HEK293 (cell line): ENCODE results near the gene NTN3.

ENCODE experiments used
- CTCF ChIA-PET: fragments of 350-600 bp; formaldehyde crosslinking; extraction: SDS; loops from one replicate; lab custom pipeline; 2021; ENCODE audit warnings: antibody characterized with exemption; lab: Yijun Ruan, JAX
- POLR2A ChIA-PET: fragments of 300-600 bp; formaldehyde crosslinking; extraction: SDS; loops from one replicate; lab custom pipeline; 2020; ENCODE audit warnings: antibody characterized with exemption, inconsistent platforms; lab: Yijun Ruan, JAX
- H3K27ac ChIP-seq: fragments of 200-500 bp; sonication (Bioruptor generic); 2 replicates; pipeline ENCODE4 v1.5.1; 2014; ENCODE audit warnings: low read depth, low read length, control low read depth, inconsistent platforms; ENCODE audit errors: extremely low read depth
- H3K36me3 ChIP-seq, 2 experiments: fragments of 200-500 bp in 1 of 2; sonication (Bioruptor generic) in 1 of 2; 1 replicate in 1 of 2; 2 replicates in 1 of 2; pipeline ENCODE4 v1.5.1; 2014 to 2017; ENCODE audit warnings: inconsistent platforms in 2 of 2, low read length in 2 of 2; ENCODE audit not compliant: control insufficient read depth in 2 of 2, insufficient read depth in 1 of 2
- H3K4me1 ChIP-seq: fragments of 200-500 bp; sonication (Bioruptor generic); 2 replicates; pipeline ENCODE4 v1.5.1; 2014; ENCODE audit warnings: mild to moderate bottlenecking, low read length, inconsistent platforms; ENCODE audit not compliant: control insufficient read depth, insufficient read depth
- H3K4me3 ChIP-seq: 2 replicates; pipeline ENCODE4 v1.5.1; 2011; ENCODE audit warnings: low read depth, mild to moderate bottlenecking, control low read depth, low read length, moderate library complexity
- H3K9me3 ChIP-seq: fragments of 200-500 bp; sonication (Bioruptor generic); 2 replicates; pipeline ENCODE4 v1.5.1; 2014; ENCODE audit warnings: low read depth, low read length, inconsistent platforms; ENCODE audit not compliant: control insufficient read depth, insufficient read depth
- GLIS1 ChIP-seq: fragments of 450-650 bp; formaldehyde crosslinking; IDR thresholded peaks from 2 replicates; pipeline ENCODE4 v1.5.1; 2016; ENCODE audit warnings: missing biosample characterization, missing genetic modification characterization
- HIC1 ChIP-seq: fragments of 450-650 bp; formaldehyde crosslinking; IDR thresholded peaks from 2 replicates; pipeline ENCODE4 v1.5.1; 2016; ENCODE audit warnings: missing biosample characterization, missing genetic modification characterization
- KLF1 ChIP-seq: fragments of 450-650 bp; formaldehyde crosslinking; IDR thresholded peaks from 2 replicates; pipeline ENCODE4 v1.5.1; 2016; ENCODE audit warnings: missing biosample characterization, missing genetic modification characterization
- PRDM1 ChIP-seq: fragments of 450-650 bp; formaldehyde crosslinking; IDR thresholded peaks from 2 replicates; pipeline ENCODE4; 2016; ENCODE audit warnings: missing biosample characterization, missing genetic modification characterization
- PRDM10 ChIP-seq: fragments of 450-650 bp; formaldehyde crosslinking; IDR thresholded peaks from 2 replicates; pipeline ENCODE4 v1.5.1; 2016; ENCODE audit warnings: missing biosample characterization, missing genetic modification characterization
- PRDM6 ChIP-seq: fragments of 450-650 bp; formaldehyde crosslinking; IDR thresholded peaks from 2 replicates; pipeline ENCODE4 v1.5.1; 2017; ENCODE audit warnings: missing biosample characterization, missing genetic modification characterization
- REST ChIP-seq: fragments of 450-650 bp; formaldehyde crosslinking; IDR thresholded peaks from 2 replicates; pipeline ENCODE4 v1.5.1; 2016; ENCODE audit warnings: missing biosample characterization, missing genetic modification characterization
- ZNF175 ChIP-seq: fragments of 450-650 bp; formaldehyde crosslinking; IDR thresholded peaks from 2 replicates; pipeline ENCODE4 v1.5.1; 2016; ENCODE audit warnings: missing biosample characterization, missing genetic modification characterization
- ZNF404 ChIP-seq: fragments of 450-650 bp; formaldehyde crosslinking; IDR thresholded peaks from 2 replicates; pipeline ENCODE4 v1.5.1; 2017; ENCODE audit warnings: missing biosample characterization, missing genetic modification characterization
- ZNF416 ChIP-seq: fragments of 450-650 bp; formaldehyde crosslinking; IDR thresholded peaks from 2 replicates; pipeline ENCODE4 v1.5.1; 2016; ENCODE audit warnings: missing biosample characterization, missing genetic modification characterization
- ZNF449 ChIP-seq: fragments of 450-650 bp; formaldehyde crosslinking; IDR thresholded peaks from 2 replicates; pipeline ENCODE4 v1.5.1; 2017; ENCODE audit warnings: missing biosample characterization, mild to moderate bottlenecking, missing genetic modification characterization, moderate library complexity
- ZNF514 ChIP-seq: fragments of 450-650 bp; formaldehyde crosslinking; IDR thresholded peaks from 2 replicates; pipeline ENCODE4 v1.5.1; 2016; ENCODE audit warnings: missing biosample characterization, missing genetic modification characterization
- ZNF548 ChIP-seq: fragments of 450-650 bp; formaldehyde crosslinking; IDR thresholded peaks from 2 replicates; pipeline ENCODE4 v1.5.1; 2016; ENCODE audit warnings: missing biosample characterization, missing genetic modification characterization
- ZNF585B ChIP-seq: fragments of 450-650 bp; formaldehyde crosslinking; IDR thresholded peaks from 2 replicates; pipeline ENCODE4 v1.5.1; 2016; ENCODE audit warnings: missing biosample characterization, missing genetic modification characterization
- ZSCAN30 ChIP-seq: fragments of 450-650 bp; IDR thresholded peaks from 2 replicates; pipeline ENCODE4 v1.5.1; 2018; ENCODE audit warnings: missing biosample characterization, mild to moderate bottlenecking, missing genetic modification characterization, moderate library complexity

NTN3 gene

GRCh38 chr16:2497116-2497630 lies 26.1 kb downstream of the NTN3 start:
- Histone ChIP-seq H3K4me1 (peaks cover 5% of the 10 kb centered on the region), H3K36me3 (peaks cover 0 to 39% of the 10 kb centered on the region in 2 experiments; a peak in 1 of 3 replicates), H3K9me3 (no peaks in the 10 kb centered on the region), H3K4me3 (no peak overlapping the region), H3K27ac (no peak overlapping the region)
- CTCF ChIA-PET = no interaction called here
- POLR2A ChIA-PET = interaction anchor here (0.6 kb wide), 1 partner anchor 21 kb away, joined by 3 read pairs; no protein-coding TSS in a partner anchor
- TF ChIP-seq KLF1 (tag by site-specific recombination) = peak; percentile 74
- TF ChIP-seq GLIS1 = peak; percentile 57
- TF ChIP-seq HIC1 (tag by site-specific recombination) = no peak

- CTCF ChIA-PET = no interaction called here
- POLR2A ChIA-PET = no interaction called here
- Histone ChIP-seq H3K9me3 (no peaks in the 10 kb centered on the region), H3K4me3 (no peak overlapping the region), H3K4me1 (peaks cover 7% of the 10 kb centered on the region), H3K36me3 (peaks cover 0 to 39% of the 10 kb centered on the region in 2 experiments; a peak in 1 of 3 replicates), H3K27ac (no peak overlapping the region)
- TF ChIP-seq PRDM1 (tag by site-specific recombination) (0 out of 2 replicates have a peak, but pooled peaks have one; percentile 40), ZSCAN30 (tag by site-specific recombination) (no peak)
- TF ChIP-seq, all 188 proteins: peak for 1
These were observed 26.8 kb downstream of the NTN3 start for GRCh38 chr16:2497695-2498484.

GRCh38 chr16:2498531-2499253 lies 27.6 kb downstream of the NTN3 start:
- peaks cover 7% of the 10 kb centered on the region for H3K4me1 ChIP-seq
- POLR2A ChIA-PET = no interaction called here
- H3K27ac ChIP-seq = no peak overlapping the region
- no peaks in the 10 kb centered on the region for H3K9me3 ChIP-seq
- H3K36me3 ChIP-seq = peaks cover 0 to 39% of the 10 kb centered on the region in 2 experiments; a peak in 1 of 3 replicates
- H3K4me3 ChIP-seq = no peak overlapping the region
- CTCF ChIA-PET = no interaction called here
- TF ChIP-seq ZNF404 (tag by site-specific recombination) = no peak
- TF ChIP-seq ZNF449 (tag by site-specific recombination) = no peak
- no peak for TF ChIP-seq ZNF548 (tag by site-specific recombination)
- TF ChIP-seq ZNF416 (tag by site-specific recombination) = no peak
- peak; percentile 55 for TF ChIP-seq GLIS1
- no peak for TF ChIP-seq PRDM6 (tag by site-specific recombination)
- TF ChIP-seq ZNF514 (tag by site-specific recombination) = no peak
- no peak for TF ChIP-seq ZNF585B (tag by site-specific recombination)
- no peak for TF ChIP-seq ZNF175 (tag by site-specific recombination)
- TF ChIP-seq REST (tag by site-specific recombination) = no peak
- no peak for TF ChIP-seq PRDM10
